ENCODE data around the gene PPM1D.

GRCh38 chr17:60583008-60583407, 17.0 kb upstream of the PPM1D start:
- no peak for TF ChIP-seq YY1 (IDR thresholded peaks at IDR 0.05; ENCODE audit: insufficient read depth, insufficient read length)
- no peak for TF ChIP-seq ZNF274 (IDR thresholded peaks at IDR 0.05; ENCODE audit: low read depth, low read length)

Measured in NT2/D1 (cell line).